ENCODE measurements around the gene EARS2. TPM values are rescaled to one million over a fixed set of nuclear protein-coding genes. Genes with fewer than 3 reads are reported as not detected.

The EARS2 gene
- 85.7 and 98.9 TPM in 2 replicates for total RNA-seq (2013; cell fraction: nucleolus; rRNA removed)
- 38.0 and 39.0 TPM in 2 replicates for total RNA-seq (2014; rRNA removed)
- total RNA-seq (2014; rRNA removed; fragmentation: Illumina TruSeq; extraction: Trizol) = 36.7 TPM in 2 replicates
- total RNA-seq (2021) = 28.8 and 32.1 TPM in 2 replicates
- 32.3 TPM for polyA plus RNA-seq (2011; ENCODE audit: low read depth)
- polyA plus RNA-seq (2011; rRNA removed) = 63.0 and 65.9 TPM in 2 replicates
- 107 and 120 TPM in 2 replicates for polyA plus RNA-seq (2011; cell fraction: cytosol; rRNA removed)
- polyA plus RNA-seq (2011; cell fraction: nucleus; rRNA removed) = 90.6 and 122 TPM in 2 replicates
- 16.5 and 17.4 TPM in 2 replicates for polyA plus RNA-seq (2012)
- 41.3 and 47.9 TPM in 2 replicates for polyA plus RNA-seq (2014; fragmentation: Illumina TruSeq; extraction: Trizol)
- polyA plus RNA-seq (2014; fragmentation: Nextera tagmentation; extraction: Ambion mirVana) = 10 to 100 TPM; 12.9 to 27.0 TPM
- 27.3 and 39.8 TPM in 2 replicates for polyA plus RNA-seq (2014; rRNA removed)
- polyA plus RNA-seq (2016; fragmentation: Nextera tagmentation; extraction: Ambion mirVana) = 10 to 100 TPM; 31.0 to 34.8 TPM
- 107 and 161 TPM in 2 replicates for polyA minus RNA-seq (2011; rRNA and poly(A)+ RNA removed)
- polyA minus RNA-seq (2011; cell fraction: cytosol; rRNA and poly(A)+ RNA removed) = 26.6 and 33.1 TPM in 2 replicates
- 58.2 and 89.6 TPM in 2 replicates for polyA minus RNA-seq (2011; cell fraction: nucleus; rRNA and poly(A)+ RNA removed)
- percentile 59 among the genes with signal in this experiment for Bru-seq, nascent RNA
- percentile 64 among the genes with signal in this experiment for BruChase-seq, experiment 1, labeled RNA remaining after a 6-hour chase
- BruChase-seq, experiment 2, labeled RNA remaining after a 2-hour chase = percentile 61 among the genes with signal in this experiment
- long read RNA-seq, experiment 1, transcript EARS2-201 (9 exons, 3,961 nt) = major isoform, 16 of 29 reads
- long read RNA-seq, experiment 1, partial matches to known transcripts = 2 of 29 reads
- long read RNA-seq, experiment 1, other reads (novel, unspliced or antisense) = 8 of 29 reads
- long read RNA-seq, experiment 2, transcript EARS2-212 (1 exons, 599 nt) = minor isoform, 10 of 81 reads
- long read RNA-seq, experiment 2, transcript EARS2-201 (9 exons, 3,961 nt) = major isoform, 41 of 81 reads
- long read RNA-seq, experiment 2, partial matches to known transcripts = 25 of 81 reads
- long read RNA-seq, experiment 2, other reads (novel, unspliced or antisense) = 5 of 81 reads

DNA sequence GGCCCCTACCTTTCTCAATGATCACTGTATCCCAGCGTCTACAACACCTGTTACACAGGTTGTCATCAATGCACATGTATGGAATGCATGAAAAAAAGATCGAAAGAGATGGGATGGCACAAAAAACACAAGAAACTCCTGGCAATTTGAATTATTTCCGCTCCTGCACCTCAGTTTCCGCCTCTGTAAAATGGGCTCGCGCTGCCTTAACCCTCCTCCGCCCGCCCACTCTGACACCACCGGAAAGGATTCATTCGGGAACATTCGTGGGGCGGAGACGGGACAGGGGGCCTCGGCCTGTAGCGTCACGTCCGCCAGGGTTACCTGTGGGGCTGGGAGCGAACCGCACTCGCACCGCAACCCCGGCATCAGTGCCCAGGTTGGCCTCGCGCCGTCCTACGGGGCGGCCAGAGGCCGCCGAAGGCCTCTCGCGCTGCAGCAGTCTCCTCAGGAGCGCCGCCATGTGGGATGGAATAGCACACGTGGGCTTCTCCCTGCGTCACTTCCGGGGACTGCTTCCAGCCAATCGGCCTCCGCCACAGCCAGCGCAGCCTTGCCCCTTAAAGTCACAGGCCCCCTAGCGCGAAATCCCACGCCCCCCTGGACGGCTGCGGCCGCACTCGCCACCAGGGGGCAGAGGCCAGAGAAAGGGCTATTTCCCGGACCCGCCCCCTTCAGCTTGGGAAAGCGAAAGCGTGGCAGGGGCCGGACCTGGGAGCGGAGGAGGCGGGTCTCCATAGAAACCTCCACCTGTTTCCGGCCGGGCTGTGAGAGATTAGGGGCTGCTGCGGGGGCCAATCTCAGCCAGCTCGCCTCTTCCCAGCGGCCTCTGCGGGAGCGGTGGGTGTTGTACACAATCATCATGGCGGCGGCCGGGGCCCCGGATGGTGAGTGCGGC, at the start of gene EARS2, which contains the start of gene UBFD1:
Gene EARS2 (minus strand): TSS at position 470 of the 898 bp plus-strand sequence. CDS start 7 bp downstream, at position 463.
Gene UBFD1 (plus strand): TSS at position 847 of the 898 bp plus-strand sequence. CDS start 16 bp downstream, at position 863.
- ChIA-PET CTCF (interaction anchor here (0.6 to 5.0 kb wide), 8 partner anchors 8 to 374 kb away, joined by 3 to 35 read pairs (median 6); partner anchors contain the start of genes GGA2, NDUFAB1 and SCNN1G), RAD21 (ENCODE audit: unreplicated experiment) (interaction anchor here (1.0 to 2.8 kb wide), 7 partner anchors 14 to 169 kb away, joined by 3 to 15 read pairs (median 3); partner anchors contain the start of genes COG7 and NDUFAB1), POLR2A (interaction anchor here (0.9 kb wide), 1 partner anchor 50 kb away, joined by 4 read pairs; no protein-coding TSS in a partner anchor), SMC1A (ENCODE audit: uncharacterized antibody, unreplicated experiment) (interaction anchor here (0.9 to 2.6 kb wide), 8 partner anchors 40 to 374 kb away, joined by 3 to 9 read pairs (median 4); no protein-coding TSS in a partner anchor)
- ATAC-seq (peak; percentile 94), DNase-seq (ENCODE audit: low read depth, low spot score) (peak; percentile 95), FAIRE-seq (peak; percentile 97)
- no peaks in the 10 kb centered on the region for H4K20me1 ChIP-seq (ENCODE audit: control insufficient read depth, insufficient read depth)
- H3K27me3 ChIP-seq (replicated peaks in 1 of 2; ENCODE audit: control insufficient read depth in 2 of 2, insufficient read depth in 2 of 2, low read length in 1 of 2) = no peaks in the 10 kb centered on the region
- H3K4me2 ChIP-seq (ENCODE audit: control insufficient read depth, insufficient read depth) = peak within 1 kb of the TSS; percentile 85
- H3K9me3 ChIP-seq (replicated peaks; ENCODE audit: control insufficient read depth, insufficient read depth, low read length) = no peaks in the 10 kb centered on the region
- peak within 1 kb of the TSS; percentile 92 for H3K4me3 ChIP-seq
- H3K79me2 ChIP-seq (ENCODE audit: control insufficient read depth, insufficient read depth, low read length) = peaks cover 51% of the 10 kb centered on the region
- H2AFZ ChIP-seq (ENCODE audit: control insufficient read depth, low read depth, low read length) = peak within 1 kb of the TSS; percentile 93
- H3K36me3 ChIP-seq (ENCODE audit: control insufficient read depth in 2 of 2, insufficient read depth in 2 of 2, low read length in 1 of 2) = peaks cover 0 to 20% of the 10 kb centered on the region in 2 experiments
- peak within 1 kb of the TSS; percentile 84 for H3K9ac ChIP-seq (ENCODE audit: control insufficient read depth, insufficient read depth, low read length)
- peak within 1 kb of the TSS; percentile 95 for H3K27ac ChIP-seq (ENCODE audit: control insufficient read depth, insufficient read depth)
- 1% methylated on average over 60 of the region's 65 CpGs for WGBS (ENCODE audit: insufficient coverage, insufficient replicate concordance, low lambda C conversion rate, missing lambda C conversion rate)
- in situ Hi-C loops (cut with MboI) = no loop called here
- BruUV-seq (replicated peaks) = TSS peak; percentile 79
- intact Hi-C loops (cut with micrococcal nuclease; ENCODE audit: unreplicated experiment) = loop anchor here (1.0 to 10.0 kb wide), 5 partner anchors 39 to 170 kb away; partner anchors contain the start of genes DCTN5, NDUFAB1 and PALB2
- no peaks in the 10 kb centered on the region; the same call in none of the 2 replicates for H3K4me1 ChIP-seq (ENCODE audit: control insufficient read depth, insufficient read depth, low read length)
- 0 out of 2 replicates have a peak, but pooled peaks have one; percentile 13 for TF ChIP-seq ESRRA (IDR thresholded peaks at IDR 0.05; ENCODE audit: low read length)
- TF ChIP-seq EED (IDR thresholded peaks at IDR 0.05; ENCODE audit: low read depth) = peak; percentile 57
- no peak for TF ChIP-seq MTA2 (IDR thresholded peaks at IDR 0.05; ENCODE audit: low read depth)
- no peak for TF ChIP-seq SREBF2 (IDR thresholded peaks at IDR 0.05; ENCODE audit: low read length)
- 0 out of 2 replicates have a peak, but pooled peaks have one; percentile 19 for TF ChIP-seq BCL11A (IDR thresholded peaks at IDR 0.05; ENCODE audit: low read depth, low read length)
- TF ChIP-seq FOS (IDR thresholded peaks at IDR 0.05; ENCODE audit: borderline replicate concordance, extremely low read depth, insufficient read length) = no peak
- TF ChIP-seq, protein P1, sequence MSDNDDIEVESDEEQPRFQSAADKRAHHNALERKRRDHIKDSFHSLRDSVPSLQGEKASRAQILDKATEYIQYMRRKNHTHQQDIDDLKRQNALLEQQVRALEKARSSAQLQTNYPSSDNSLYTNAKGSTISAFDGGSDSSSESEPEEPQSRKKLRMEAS (IDR thresholded peaks at IDR 0.05; ENCODE audit: low read depth, low read length) = peak; percentile 98
- TF ChIP-seq MYB (IDR thresholded peaks at IDR 0.05; ENCODE audit: borderline replicate concordance, low read depth, low read length) = 0 out of 2 replicates have a peak, but pooled peaks have one; percentile 22
- peak; percentile 97 for TF ChIP-seq SMARCA5 (IDR thresholded peaks at IDR 0.05)
- TF ChIP-seq IKZF1 (conservative IDR thresholded peaks at IDR 0.05) = peak; percentile 88
- TF ChIP-seq NFYB (IDR thresholded peaks at IDR 0.05; ENCODE audit: insufficient read depth, low read depth, low read length) = peak; percentile 70; the same call in 1 of the 2 replicates
- TF ChIP-seq, protein P2, sequence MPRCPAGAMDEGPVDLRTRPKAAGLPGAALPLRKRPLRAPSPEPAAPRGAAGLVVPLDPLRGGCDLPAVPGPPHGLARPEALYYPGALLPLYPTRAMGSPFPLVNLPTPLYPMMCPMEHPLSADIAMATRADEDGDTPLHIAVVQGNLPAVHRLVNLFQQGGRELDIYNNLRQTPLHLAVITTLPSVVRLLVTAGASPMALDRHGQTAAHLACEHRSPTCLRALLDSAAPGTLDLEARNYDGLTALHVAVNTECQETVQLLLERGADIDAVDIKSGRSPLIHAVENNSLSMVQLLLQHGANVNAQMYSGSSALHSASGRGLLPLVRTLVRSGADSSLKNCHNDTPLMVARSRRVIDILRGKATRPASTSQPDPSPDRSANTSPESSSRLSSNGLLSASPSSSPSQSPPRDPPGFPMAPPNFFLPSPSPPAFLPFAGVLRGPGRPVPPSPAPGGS (IDR thresholded peaks at IDR 0.05; ENCODE audit: borderline replicate concordance, insufficient read depth, low read depth, low read length, poor library complexity, severe bottlenecking) = peak; percentile 42
- peak; percentile 83 for TF ChIP-seq MYC (IDR thresholded peaks at IDR 0.05; ENCODE audit: insufficient read depth, insufficient read length, insufficient replicate concordance, low read length, severe bottlenecking)
- peak; percentile 39; the same call in 1 of the 2 replicates for TF ChIP-seq GATAD2B (conservative IDR thresholded peaks at IDR 0.05; ENCODE audit: low read depth)
- TF ChIP-seq SUZ12 (IDR thresholded peaks at IDR 0.05; ENCODE audit: unreplicated experiment) = no peak
- TF ChIP-seq NR2F1 (conservative IDR thresholded peaks at IDR 0.05) = peak; percentile 77
- peak; percentile 94 for TF ChIP-seq CREM (IDR thresholded peaks at IDR 0.05; ENCODE audit: low read depth)

Data from GM12878 (cell line).